GM21360 (cell line): ENCODE data around the gene SMARCD3.

ENCODE experiments used
- ATAC-seq: cut with Tn5 transposase; IDR thresholded peaks from one replicate; pipeline ENCODE4 v1.9.1; 2021; ENCODE audit warnings: mild to moderate bottlenecking, moderate library complexity; ENCODE audit not compliant: unreplicated experiment

SMARCD3 gene

DNA sequence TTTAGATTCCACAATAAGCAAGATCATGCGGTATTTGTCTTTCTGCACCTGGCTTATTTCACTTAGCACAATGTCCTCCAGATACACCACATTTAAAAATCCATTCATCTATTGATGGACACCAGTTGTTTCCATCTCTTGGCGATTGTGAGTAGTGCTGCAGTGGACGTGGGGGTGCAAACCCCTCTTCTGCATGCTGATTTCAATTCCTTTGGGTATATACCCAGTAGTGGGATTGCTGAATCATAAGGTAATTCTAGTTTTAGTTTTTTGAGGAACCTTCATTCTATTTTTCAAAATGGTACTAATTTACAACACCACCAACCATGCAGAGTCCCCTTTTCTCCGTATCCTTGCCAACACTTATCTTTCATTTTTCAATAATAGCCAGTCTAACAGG, 59.5 kb downstream of the SMARCD3 start:
- ATAC-seq, result no peak
